ENCODE data around the gene LRFN5.
A peak's percentile ranks its signal among the peaks of the same experiment; 100 is the strongest.
"Not testable (repeated sequence)": the region's sequence is repeated elsewhere in the genome, so short reads cannot be mapped to it uniquely, and the experiment has no call there.

Gene LRFN5

GRCh38 chr14:41599805-41600385 lies 6.8 kb upstream of the LRFN5 start:
- 79% methylated on average over 4 of the region's 6 CpGs for WGBS (ENCODE audit: insufficient coverage)
- POLR2A ChIA-PET: not testable (repeated sequence)

DNA sequence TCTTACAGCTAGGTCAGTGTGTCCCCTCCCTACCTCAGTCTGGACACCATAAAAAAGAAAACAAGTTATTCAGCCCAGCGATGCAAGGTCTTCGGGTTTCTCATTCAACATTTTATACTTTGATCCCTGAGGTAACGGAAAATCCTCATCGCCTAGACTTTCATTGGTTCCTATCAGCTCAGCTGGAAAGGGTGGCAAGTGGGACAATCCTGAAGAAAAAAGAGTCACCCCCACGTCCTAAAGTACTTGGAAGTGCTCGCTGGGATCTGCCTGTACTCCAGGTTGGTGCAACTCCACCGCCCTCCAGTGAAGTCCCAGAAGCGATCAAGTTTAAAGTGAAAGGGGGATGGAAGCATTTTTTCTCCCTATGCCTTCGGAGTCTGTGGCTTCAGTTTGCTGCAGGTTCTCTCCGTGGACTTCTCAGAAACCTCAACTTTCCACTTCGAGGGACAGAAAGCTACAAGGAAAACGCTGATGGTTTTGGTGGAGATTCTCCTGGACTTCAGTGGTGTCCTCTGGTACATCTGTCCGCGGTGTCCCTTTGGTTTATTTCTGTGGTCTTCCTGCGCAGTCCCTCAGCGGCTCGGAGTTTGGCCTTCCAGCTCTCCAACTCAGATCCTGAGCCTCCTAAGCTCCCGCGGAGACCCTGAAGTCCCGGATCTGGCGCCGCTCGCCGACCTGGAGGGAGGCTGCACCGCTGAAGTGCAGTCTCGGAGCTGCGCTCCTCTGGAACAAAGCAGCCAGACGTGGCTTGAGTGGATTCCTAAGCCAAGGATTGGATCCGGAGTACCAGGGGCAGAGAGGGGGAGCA lies 1.8 kb upstream of the LRFN5 start:
- Histone ChIP-seq H3K4me3 (ENCODE audit: control insufficient read depth in 1 of 7, extremely low read depth in 1 of 7, insufficient read depth in 4 of 7, low read depth in 2 of 7, low read length in 6 of 7) (peak overlapping the region in 2 of 7 experiments; percentile 3 to 36), H3K9me3 (ENCODE audit: control extremely low read depth in 1 of 5, control insufficient read depth in 4 of 5, insufficient read depth in 2 of 5, low read depth in 1 of 5, low read length in 4 of 5) (peaks cover 0 to 1% (median 0%) of the 10 kb centered on the region in 5 experiments), H3K27ac (ENCODE audit: insufficient read depth in 1 of 2, low read depth in 1 of 2, low read length in 2 of 2, poor library complexity in 1 of 2, severe bottlenecking in 2 of 2) (no peak overlapping the region), H3K36me3 (ENCODE audit: control insufficient read depth in 4 of 4, insufficient read depth in 4 of 4, low read length in 3 of 4) (no peaks in the 10 kb centered on the region), H3K4me1 (ENCODE audit: control extremely low read depth in 1 of 4, control insufficient read depth in 4 of 4, insufficient read depth in 4 of 4, low read length in 3 of 4) (peaks cover 4 to 39% (median 28%) of the 10 kb centered on the region in 4 experiments), H3K27me3 (replicated peaks in 2 of 5; ENCODE audit: control insufficient read depth in 4 of 5, insufficient read depth in 5 of 5, low read length in 4 of 5) (peaks cover 39 to 82% (median 48%) of the 10 kb centered on the region in 5 experiments)
- DNase-seq: peak in 2 of 3 donors; percentile 15 to 17
- POLR2A ChIA-PET: no interaction called here
- 5% methylated on average over 29 of the region's 29 CpGs for WGBS (ENCODE audit: insufficient coverage)
- CTCF ChIA-PET: interaction anchor here (0.9 kb wide), 1 partner anchor 24 kb away, joined by 3 read pairs; no protein-coding TSS in a partner anchor

More at GRCh38 chr14:41599805-41600385, 6.8 kb upstream of the LRFN5 start:
- not testable (repeated sequence) for H3K36me3 ChIP-seq (ENCODE audit: control insufficient read depth in 4 of 4, insufficient read depth in 4 of 4, low read length in 3 of 4); H3K4me1 ChIP-seq (ENCODE audit: control extremely low read depth in 1 of 4, control insufficient read depth in 4 of 4, insufficient read depth in 4 of 4, low read length in 3 of 4); DNase-seq; H3K27ac ChIP-seq (ENCODE audit: insufficient read depth in 1 of 2, low read depth in 1 of 2, low read length in 2 of 2, poor library complexity in 1 of 2, severe bottlenecking in 2 of 2); H3K4me3 ChIP-seq (ENCODE audit: control insufficient read depth in 1 of 7, extremely low read depth in 1 of 7, insufficient read depth in 4 of 7, low read depth in 2 of 7, low read length in 6 of 7); H3K9me3 ChIP-seq (ENCODE audit: control extremely low read depth in 1 of 5, control insufficient read depth in 4 of 5, insufficient read depth in 2 of 5, low read depth in 1 of 5, low read length in 4 of 5)
- CTCF ChIA-PET: interaction anchor here (1.0 to 1.3 kb wide), 3 partner anchors 9 to 34 kb away, joined by 3 read pairs; no protein-coding TSS in a partner anchor
- peaks cover 9 to 31% (median 14%) of the 10 kb centered on the region in 5 experiments for H3K27me3 ChIP-seq (replicated peaks in 2 of 5; ENCODE audit: control insufficient read depth in 4 of 5, insufficient read depth in 5 of 5, low read length in 4 of 5)

GRCh38 chr14:41605550-41606281 lies 960 bp upstream of the LRFN5 start:
- WGBS (ENCODE audit: insufficient coverage): 3% methylated on average over 23 of the region's 23 CpGs
- CTCF ChIA-PET: no interaction called here
- peak in 2 of 3 donors; percentile 15 to 17 for DNase-seq
- peaks cover 0 to 1% (median 0%) of the 10 kb centered on the region in 5 experiments for H3K9me3 ChIP-seq (ENCODE audit: control extremely low read depth in 1 of 5, control insufficient read depth in 4 of 5, insufficient read depth in 2 of 5, low read depth in 1 of 5, low read length in 4 of 5)
- peaks cover 4 to 41% (median 29%) of the 10 kb centered on the region in 4 experiments for H3K4me1 ChIP-seq (ENCODE audit: control extremely low read depth in 1 of 4, control insufficient read depth in 4 of 4, insufficient read depth in 4 of 4, low read length in 3 of 4)
- peak overlapping the region in 2 of 7 experiments; percentile 3 to 23 for H3K4me3 ChIP-seq (ENCODE audit: control insufficient read depth in 1 of 7, extremely low read depth in 1 of 7, insufficient read depth in 4 of 7, low read depth in 2 of 7, low read length in 6 of 7)
- H3K27ac ChIP-seq (ENCODE audit: insufficient read depth in 1 of 2, low read depth in 1 of 2, low read length in 2 of 2, poor library complexity in 1 of 2, severe bottlenecking in 2 of 2): no peak overlapping the region
- POLR2A ChIA-PET: no interaction called here
- H3K36me3 ChIP-seq (ENCODE audit: control insufficient read depth in 4 of 4, insufficient read depth in 4 of 4, low read length in 3 of 4): no peaks in the 10 kb centered on the region
- peaks cover 44 to 90% (median 52%) of the 10 kb centered on the region in 5 experiments for H3K27me3 ChIP-seq (replicated peaks in 2 of 5; ENCODE audit: control insufficient read depth in 4 of 5, insufficient read depth in 5 of 5, low read length in 4 of 5)

GRCh38 chr14:41606282-41606531 lies 469 bp upstream of the LRFN5 start:
- H3K4me1 ChIP-seq (ENCODE audit: control extremely low read depth in 1 of 4, control insufficient read depth in 4 of 4, insufficient read depth in 4 of 4, low read length in 3 of 4): peaks cover 4 to 41% (median 29%) of the 10 kb centered on the region in 4 experiments
- peak overlapping the region in 5 of 7 experiments; percentile 46 to 69 (median 60) for H3K4me3 ChIP-seq (ENCODE audit: control insufficient read depth in 1 of 7, extremely low read depth in 1 of 7, insufficient read depth in 4 of 7, low read depth in 2 of 7, low read length in 6 of 7)
- peaks cover 48 to 91% (median 55%) of the 10 kb centered on the region in 5 experiments for H3K27me3 ChIP-seq (replicated peaks in 2 of 5; ENCODE audit: control insufficient read depth in 4 of 5, insufficient read depth in 5 of 5, low read length in 4 of 5)
- no peaks in the 10 kb centered on the region for H3K36me3 ChIP-seq (ENCODE audit: control insufficient read depth in 4 of 4, insufficient read depth in 4 of 4, low read length in 3 of 4)
- 0% methylated on average over 7 of the region's 7 CpGs for WGBS (ENCODE audit: insufficient coverage)
- H3K9me3 ChIP-seq (ENCODE audit: control extremely low read depth in 1 of 5, control insufficient read depth in 4 of 5, insufficient read depth in 2 of 5, low read depth in 1 of 5, low read length in 4 of 5): peaks cover 0 to 2% (median 0%) of the 10 kb centered on the region in 5 experiments
- no peak overlapping the region for H3K27ac ChIP-seq (ENCODE audit: insufficient read depth in 1 of 2, low read depth in 1 of 2, low read length in 2 of 2, poor library complexity in 1 of 2, severe bottlenecking in 2 of 2)
- DNase-seq: no peak
- POLR2A ChIA-PET: no interaction called here
- CTCF ChIA-PET: no interaction called here

- peaks cover 46 to 89% (median 55%) of the 10 kb centered on the region in 5 experiments for H3K27me3 ChIP-seq (replicated peaks in 2 of 5; ENCODE audit: control insufficient read depth in 4 of 5, insufficient read depth in 5 of 5, low read length in 4 of 5)
- no peak overlapping the region for H3K27ac ChIP-seq (ENCODE audit: insufficient read depth in 1 of 2, low read depth in 1 of 2, low read length in 2 of 2, poor library complexity in 1 of 2, severe bottlenecking in 2 of 2)
- CTCF ChIA-PET: no interaction called here
These were observed 664 bp downstream of the LRFN5 start for GRCh38 chr14:41607304-41607775.

GRCh38 chr14:41607966-41608663 lies 1.4 kb downstream of the LRFN5 start:
- peak overlapping the region in 3 of 7 experiments; percentile 36 to 66 (median 50) for H3K4me3 ChIP-seq (ENCODE audit: control insufficient read depth in 1 of 7, extremely low read depth in 1 of 7, insufficient read depth in 4 of 7, low read depth in 2 of 7, low read length in 6 of 7)
- peak in 2 of 3 donors; percentile 21 to 23 for DNase-seq
- 2% methylated on average over 19 of the region's 55 CpGs for WGBS (ENCODE audit: insufficient coverage)
- H3K4me1 ChIP-seq (ENCODE audit: control extremely low read depth in 1 of 4, control insufficient read depth in 4 of 4, insufficient read depth in 4 of 4, low read length in 3 of 4): peaks cover 4 to 41% (median 29%) of the 10 kb centered on the region in 4 experiments
- H3K36me3 ChIP-seq (ENCODE audit: control insufficient read depth in 4 of 4, insufficient read depth in 4 of 4, low read length in 3 of 4): no peaks in the 10 kb centered on the region
- POLR2A ChIA-PET: no interaction called here
- H3K27ac ChIP-seq (ENCODE audit: insufficient read depth in 1 of 2, low read depth in 1 of 2, low read length in 2 of 2, poor library complexity in 1 of 2, severe bottlenecking in 2 of 2): no peak overlapping the region
- peaks cover 0 to 3% (median 0%) of the 10 kb centered on the region in 5 experiments for H3K9me3 ChIP-seq (ENCODE audit: control extremely low read depth in 1 of 5, control insufficient read depth in 4 of 5, insufficient read depth in 2 of 5, low read depth in 1 of 5, low read length in 4 of 5)
- peaks cover 43 to 95% (median 55%) of the 10 kb centered on the region in 5 experiments for H3K27me3 ChIP-seq (replicated peaks in 2 of 5; ENCODE audit: control insufficient read depth in 4 of 5, insufficient read depth in 5 of 5, low read length in 4 of 5)
- CTCF ChIA-PET: no interaction called here

More at GRCh38 chr14:41607304-41607775, 664 bp downstream of the LRFN5 start:
- POLR2A ChIA-PET: no interaction called here
- Histone ChIP-seq H3K4me3 (ENCODE audit: control insufficient read depth in 1 of 7, extremely low read depth in 1 of 7, insufficient read depth in 4 of 7, low read depth in 2 of 7, low read length in 6 of 7) (peak overlapping the region in 6 of 7 experiments; percentile 46 to 69 (median 59)), H3K9me3 (ENCODE audit: control extremely low read depth in 1 of 5, control insufficient read depth in 4 of 5, insufficient read depth in 2 of 5, low read depth in 1 of 5, low read length in 4 of 5) (peaks cover 0 to 3% (median 0%) of the 10 kb centered on the region in 5 experiments), H3K36me3 (ENCODE audit: control insufficient read depth in 4 of 4, insufficient read depth in 4 of 4, low read length in 3 of 4) (no peaks in the 10 kb centered on the region), H3K4me1 (ENCODE audit: control extremely low read depth in 1 of 4, control insufficient read depth in 4 of 4, insufficient read depth in 4 of 4, low read length in 3 of 4) (peaks cover 4 to 41% (median 29%) of the 10 kb centered on the region in 4 experiments)
- 2% methylated on average over 18 of the region's 21 CpGs for WGBS (ENCODE audit: insufficient coverage)
- peak in 2 of 3 donors; percentile 25 to 40 for DNase-seq

All from common myeloid progenitor, CD34-positive (primary cell).